HepG2 (cell line): ENCODE data around the gene KCNB1. TPM values are rescaled to one million over a fixed set of nuclear protein-coding genes. Genes with fewer than 3 reads are reported as not detected.
A peak's percentile ranks its signal among the peaks of the same experiment; 100 is the strongest.

Source experiments
- DZIP1 ChIP-seq: sonication (generic); formaldehyde crosslinking; IDR thresholded peaks from 2 replicates; pipeline ENCODE4 v1.5.0; 2020; ENCODE audit warnings: mild to moderate bottlenecking, missing genetic modification reagents
- HNF4A ChIP-seq: sonication (generic); formaldehyde crosslinking; IDR thresholded peaks from 2 replicates; pipeline ENCODE4 v1.4.0; 2020; ENCODE audit warnings: missing genetic modification reagents
- KLF6 ChIP-seq: IDR thresholded peaks from 2 replicates; pipeline ENCODE4 v1.8.0; 2016; ENCODE audit warnings: missing biosample characterization, missing genetic modification reagents
- MED8 ChIP-seq: sonication (generic); formaldehyde crosslinking; IDR thresholded peaks from 2 replicates; pipeline ENCODE4 v1.8.1; 2023; ENCODE audit warnings: mild to moderate bottlenecking, missing genetic modification reagents; ENCODE audit not compliant: insufficient replicate concordance
- PLRG1 ChIP-seq: fragments of 450-650 bp; conservative IDR thresholded peaks from 2 replicates; pipeline ENCODE4 v1.6.1; 2016
- PRMT3 ChIP-seq: sonication (generic); formaldehyde crosslinking; IDR thresholded peaks from 2 replicates; pipeline ENCODE4 v1.8.1; 2022; ENCODE audit warnings: low read depth, mild to moderate bottlenecking, moderate library complexity, missing genetic modification reagents, borderline replicate concordance
- SATB2 ChIP-seq: sonication (generic); formaldehyde crosslinking; IDR thresholded peaks from 2 replicates; pipeline ENCODE4 v1.5.0; 2020; ENCODE audit warnings: missing genetic modification reagents
- SNAPC4 ChIP-seq: sonication (generic); formaldehyde crosslinking; IDR thresholded peaks from 2 replicates; pipeline ENCODE4 v1.4.0; 2020; ENCODE audit warnings: mild to moderate bottlenecking, missing genetic modification reagents
- TRIM22 ChIP-seq: fragments of 450-650 bp; IDR thresholded peaks from 2 replicates; pipeline ENCODE4 v1.6.1; 2017
- TRIM24 ChIP-seq: sonication (generic); formaldehyde crosslinking; IDR thresholded peaks from 2 replicates; pipeline ENCODE4 v1.8.0; 2022; ENCODE audit warnings: mild to moderate bottlenecking, missing genetic modification reagents
- ZIK1 ChIP-seq: sonication (generic); formaldehyde crosslinking; IDR thresholded peaks from 2 replicates; pipeline ENCODE4 v1.5.0; 2020; ENCODE audit warnings: mild to moderate bottlenecking, low read depth, missing genetic modification reagents, borderline replicate concordance
- ZNF10 ChIP-seq: sonication (generic); formaldehyde crosslinking; IDR thresholded peaks from 2 replicates; pipeline ENCODE4 v1.4.0; 2020; ENCODE audit warnings: mild to moderate bottlenecking, low read depth, missing genetic modification reagents, borderline replicate concordance
- polyA plus RNA-seq, 8 experiments: library from polyadenylated mRNA; depleted of rRNA in 3 of 8; stranded (reverse) in 7 of 8; unstranded in 1 of 8; fragments of >200 nt; fragmentation: Illumina TruSeq in 4 of 8; extraction: Trizol in 4 of 8; gene quantifications; 2 replicates each; pipeline versions ENCODE4 v1.2.1 to v1.2.3, GENCODE V29; 2011 to 2016; ENCODE audit warnings: low read depth in 4 of 8, missing spikeins in 1 of 8, mixed read lengths in 1 of 8; ENCODE audit not compliant: insufficient read depth in 1 of 8
- total RNA-seq, 5 experiments: library from RNA; depleted of rRNA; stranded (reverse); fragments of >200 nt; fragmentation: Illumina TruSeq; extraction: Trizol; gene quantifications; 2 replicates each; pipeline ENCODE4 v1.2.3, GENCODE V29; 2016; ENCODE audit warnings: low read depth in 1 of 5

Gene KCNB1
- total and polyA plus RNA-seq, 2 of the 13 experiments (the other 11 are each of a cell fraction or from before 2014, with no cell fraction given) = 0.02 TPM; not detected in 1

DNA sequence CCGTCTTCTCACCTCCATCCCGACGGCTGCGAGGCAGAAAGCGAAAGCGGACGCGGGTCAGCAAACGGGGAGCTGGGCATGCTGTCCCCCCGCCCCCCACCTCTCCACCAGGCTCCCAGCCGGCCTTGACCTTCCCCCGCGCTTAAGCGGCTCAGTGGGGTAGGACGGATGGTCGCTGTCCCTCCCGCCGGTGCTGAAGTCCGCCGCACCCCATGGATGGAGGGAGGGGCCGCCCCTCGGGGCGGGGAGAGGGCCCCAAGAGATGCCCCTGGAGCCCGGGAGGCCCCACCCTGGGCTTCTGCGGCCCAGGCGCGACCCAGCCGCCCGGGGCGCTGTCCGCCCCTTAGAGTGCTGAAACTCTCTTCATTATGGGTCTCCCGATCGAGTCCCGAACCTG lies at the start of gene KCNB1 (continued):
- TF ChIP-seq ZNF10 = no peak
- peak; percentile 35; the same call in 1 of the 2 replicates for TF ChIP-seq DZIP1 (CRISPR knock-in tag)
- TF ChIP-seq PRMT3 = no peak
- TF ChIP-seq TRIM22 = no peak
- peak; percentile 92 for TF ChIP-seq SATB2 (CRISPR knock-in tag)
- peak; percentile 77; the same call in 1 of the 2 replicates for TF ChIP-seq ZIK1
- TF ChIP-seq TRIM24 = no peak
- peak; percentile 97 for TF ChIP-seq KLF6 (CRISPR knock-in tag)
- TF ChIP-seq MED8 (CRISPR knock-in tag) = no peak
- TF ChIP-seq PLRG1 = no peak
- peak; percentile 31; the same call in 1 of the 2 replicates for TF ChIP-seq HNF4A (CRISPR knock-in tag)
- TF ChIP-seq SNAPC4 (CRISPR knock-in tag) = peak; percentile 76; the same call in 1 of the 2 replicates
